OCI-LY1 (cell line): ENCODE data around the gene CDK17.

Experiments used
- EZH2 ChIP-seq: fragments of 200-600 bp; sonication (generic), shearing (Covaris generic); IDR thresholded peaks from 2 replicates; pipeline ENCODE4 v1.8.0; 2017; ENCODE audit warnings: borderline replicate concordance, mixed run types, mild to moderate bottlenecking, antibody characterized with exemption, low read length, moderate library complexity, mixed read lengths
- TF ChIP-seq, protein P1 (sequence below): fragments of 200-600 bp; sonication (generic), shearing (Covaris generic); IDR thresholded peaks from 2 replicates; pipeline ENCODE4 v1.5.1; 2017; ENCODE audit warnings: mild to moderate bottlenecking, antibody characterized with exemption, low read length, moderate library complexity, mixed read lengths

DNA sequence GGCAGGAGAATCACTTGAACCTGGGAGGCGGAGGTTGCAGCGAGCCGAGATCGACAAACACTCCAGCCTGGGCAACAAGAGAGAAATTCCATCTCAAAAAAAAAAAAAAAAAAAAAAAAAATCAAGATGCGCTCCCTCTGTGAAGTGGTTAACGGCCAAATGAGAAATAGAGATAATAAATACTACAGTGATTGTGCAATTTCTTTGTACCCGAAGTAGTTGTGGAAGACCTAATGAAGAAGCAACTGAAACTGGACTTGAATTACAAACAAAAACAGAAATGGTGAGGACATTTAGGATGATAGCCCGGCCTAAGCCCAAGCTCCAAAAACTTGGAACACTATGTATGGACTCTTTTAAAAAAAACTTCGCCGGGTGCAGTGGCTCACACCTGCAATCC lies 44.2 kb upstream of the CDK17 start:
- TF ChIP-seq, protein P1, sequence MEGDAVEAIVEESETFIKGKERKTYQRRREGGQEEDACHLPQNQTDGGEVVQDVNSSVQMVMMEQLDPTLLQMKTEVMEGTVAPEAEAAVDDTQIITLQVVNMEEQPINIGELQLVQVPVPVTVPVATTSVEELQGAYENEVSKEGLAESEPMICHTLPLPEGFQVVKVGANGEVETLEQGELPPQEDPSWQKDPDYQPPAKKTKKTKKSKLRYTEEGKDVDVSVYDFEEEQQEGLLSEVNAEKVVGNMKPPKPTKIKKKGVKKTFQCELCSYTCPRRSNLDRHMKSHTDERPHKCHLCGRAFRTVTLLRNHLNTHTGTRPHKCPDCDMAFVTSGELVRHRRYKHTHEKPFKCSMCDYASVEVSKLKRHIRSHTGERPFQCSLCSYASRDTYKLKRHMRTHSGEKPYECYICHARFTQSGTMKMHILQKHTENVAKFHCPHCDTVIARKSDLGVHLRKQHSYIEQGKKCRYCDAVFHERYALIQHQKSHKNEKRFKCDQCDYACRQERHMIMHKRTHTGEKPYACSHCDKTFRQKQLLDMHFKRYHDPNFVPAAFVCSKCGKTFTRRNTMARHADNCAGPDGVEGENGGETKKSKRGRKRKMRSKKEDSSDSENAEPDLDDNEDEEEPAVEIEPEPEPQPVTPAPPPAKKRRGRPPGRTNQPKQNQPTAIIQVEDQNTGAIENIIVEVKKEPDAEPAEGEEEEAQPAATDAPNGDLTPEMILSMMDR: no peak
- no peak for TF ChIP-seq EZH2
